C4-2B (cell line): ENCODE results near the gene DBP.

Source experiments
- ZFX ChIP-seq: fragments of 450-650 bp; IDR thresholded peaks from 2 replicates; pipeline ENCODE4 v1.6.1; 2017
- TF ChIP-seq, protein P1 (sequence below): fragments of 450-650 bp; conservative IDR thresholded peaks from 2 replicates; pipeline ENCODE4 v1.5.1; 2017; ENCODE audit warnings: mild to moderate bottlenecking

DNA sequence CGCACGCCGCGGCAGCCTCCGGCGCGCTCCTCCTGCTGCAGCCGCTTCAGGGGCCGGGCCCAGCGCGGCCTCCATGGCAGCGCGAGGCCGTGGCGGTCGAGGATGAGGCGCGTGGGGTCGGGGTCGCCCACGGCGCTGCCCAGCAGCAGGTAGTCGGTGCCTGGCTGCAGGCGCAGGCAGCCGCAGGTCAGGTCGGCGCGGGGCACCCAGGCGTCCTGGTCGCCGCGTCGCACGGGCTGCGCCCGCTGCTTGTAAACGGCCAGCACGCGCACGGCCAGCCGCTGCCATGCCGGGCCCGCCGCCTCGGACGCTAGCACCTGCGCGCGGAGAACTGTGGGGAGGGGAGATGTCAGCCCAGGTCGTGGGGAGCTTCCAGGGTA is 24.5 kb upstream of the DBP start:
- TF ChIP-seq, protein P1, sequence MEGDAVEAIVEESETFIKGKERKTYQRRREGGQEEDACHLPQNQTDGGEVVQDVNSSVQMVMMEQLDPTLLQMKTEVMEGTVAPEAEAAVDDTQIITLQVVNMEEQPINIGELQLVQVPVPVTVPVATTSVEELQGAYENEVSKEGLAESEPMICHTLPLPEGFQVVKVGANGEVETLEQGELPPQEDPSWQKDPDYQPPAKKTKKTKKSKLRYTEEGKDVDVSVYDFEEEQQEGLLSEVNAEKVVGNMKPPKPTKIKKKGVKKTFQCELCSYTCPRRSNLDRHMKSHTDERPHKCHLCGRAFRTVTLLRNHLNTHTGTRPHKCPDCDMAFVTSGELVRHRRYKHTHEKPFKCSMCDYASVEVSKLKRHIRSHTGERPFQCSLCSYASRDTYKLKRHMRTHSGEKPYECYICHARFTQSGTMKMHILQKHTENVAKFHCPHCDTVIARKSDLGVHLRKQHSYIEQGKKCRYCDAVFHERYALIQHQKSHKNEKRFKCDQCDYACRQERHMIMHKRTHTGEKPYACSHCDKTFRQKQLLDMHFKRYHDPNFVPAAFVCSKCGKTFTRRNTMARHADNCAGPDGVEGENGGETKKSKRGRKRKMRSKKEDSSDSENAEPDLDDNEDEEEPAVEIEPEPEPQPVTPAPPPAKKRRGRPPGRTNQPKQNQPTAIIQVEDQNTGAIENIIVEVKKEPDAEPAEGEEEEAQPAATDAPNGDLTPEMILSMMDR: no peak
- TF ChIP-seq ZFX: no peak
